HCT116 (cell line): ENCODE results near the gene SBF2. TPM values are rescaled to one million over a fixed set of nuclear protein-coding genes. Genes with fewer than 3 reads are reported as not detected.

Source experiments
- ATAC-seq: fragments of 200-7000 bp; cut with Tn5 transposase; 2 replicates; pipeline ENCODE4 v1.9.1; 2020; ENCODE audit warnings: mild to moderate bottlenecking, moderate library complexity
- BruUV-seq: library from RNA; stranded (reverse); fragments of 400-500 nt; replicated peaks from 2 replicates; lab custom pipeline; 2021; lab: Mats Ljungman, UMichigan
- CTCF ChIA-PET: fragments of 300-600 bp; sonication (Branson Sonifier 250); formaldehyde crosslinking; loops from one replicate; lab custom pipeline; 2021; ENCODE audit warnings: antibody characterized with exemption; lab: Charles Lee
- POLR2A ChIA-PET: fragments of 300-600, 350-600 bp; sonication (Branson Sonifier 250); formaldehyde crosslinking; loops from one replicate; lab custom pipeline; 2021; ENCODE audit warnings: antibody characterized with exemption; lab: Charles Lee
- RAD21 ChIA-PET, 2 experiments: fragments of 300-600 bp; sonication (Branson Sonifier 250); formaldehyde crosslinking; loops; one replicate each; lab custom pipeline; 2023; ENCODE audit warnings: low total read pairs in 2 of 2; ENCODE audit not compliant: uncharacterized antibody in 2 of 2, unreplicated experiment in 2 of 2, low non-redundant PET in 1 of 2; lab: Charles Lee
- DNase-seq: peaks from one replicate; pipeline ENCODE4 v3.0.0-alpha.2; 2010; ENCODE audit warnings: low read depth, low spot score
- H2AFZ ChIP-seq: fragments of 200-600 bp; shearing (Covaris generic), sonication (generic); 2 replicates; pipeline ENCODE4 v1.6.1; 2017; ENCODE audit warnings: low read depth, mixed run types, mixed read lengths, antibody characterized with exemption, low read length; ENCODE audit not compliant: poor library complexity, severe bottlenecking
- H3K27ac ChIP-seq: 2 replicates; pipeline ENCODE4 v1.5.1; 2012; ENCODE audit warnings: low read depth, low read length
- H3K27me3 ChIP-seq: fragments of 200-600 bp; sonication (generic); 2 replicates; pipeline ENCODE4 v1.6.1; 2016; ENCODE audit warnings: mixed run types, low read length, mixed read lengths; ENCODE audit not compliant: insufficient read depth
- H3K36me3 ChIP-seq, 2 experiments: fragments of 200-500 bp in 1 of 2; fragments of 200-600 bp in 1 of 2; sonication (Bioruptor generic) in 1 of 2; sonication (generic) in 1 of 2; 2 replicates each; pipeline versions ENCODE4 v1.5.1 to v1.6.1; 2014 to 2016; ENCODE audit warnings: low read length in 2 of 2, inconsistent platforms in 1 of 2, mixed read lengths in 1 of 2, mixed run types in 1 of 2; ENCODE audit not compliant: insufficient read depth in 2 of 2, control insufficient read depth in 1 of 2
- H3K4me1 ChIP-seq, 2 experiments: fragments of 200-600 bp in 1 of 2; sonication (generic) in 1 of 2; 2 replicates each; pipeline versions ENCODE4 v1.5.1 to v1.6.1; 2012 to 2017; ENCODE audit warnings: low read length in 2 of 2, inconsistent platforms in 1 of 2, mild to moderate bottlenecking in 1 of 2, mixed read lengths in 1 of 2, mixed run types in 1 of 2, moderate library complexity in 1 of 2; ENCODE audit not compliant: insufficient read depth in 2 of 2, control insufficient read depth in 1 of 2
- H3K4me2 ChIP-seq: fragments of 200-600 bp; sonication (generic); 2 replicates; pipeline ENCODE4 v1.6.1; 2017; ENCODE audit warnings: mixed run types, low read length, mixed read lengths
- H3K4me3 ChIP-seq, 2 experiments: fragments of 200-600 bp in 1 of 2; sonication (generic) in 1 of 2; replicated peaks in 1 of 2; 2 replicates each; pipeline ENCODE4 v1.5.1; 2011 to 2016; ENCODE audit warnings: low read length in 2 of 2, control low read depth in 1 of 2, low read depth in 1 of 2, mild to moderate bottlenecking in 1 of 2, mixed read lengths in 1 of 2, mixed run types in 1 of 2
- H3K79me2 ChIP-seq: fragments of 200-600 bp; sonication (generic); 2 replicates; pipeline ENCODE4 v1.6.1; 2017; ENCODE audit warnings: mild to moderate bottlenecking, mixed run types, low read length, moderate library complexity, mixed read lengths; ENCODE audit not compliant: insufficient read depth
- H3K9ac ChIP-seq: fragments of 200-600 bp; sonication (generic); 2 replicates; pipeline ENCODE4 v1.6.1; 2016; ENCODE audit warnings: low read length, mixed read lengths
- H3K9me2 ChIP-seq: fragments of 200-600 bp; sonication (generic), shearing (Covaris generic); 2 replicates; pipeline ENCODE4 v1.6.1; 2017; ENCODE audit warnings: mixed run types, mild to moderate bottlenecking, moderate library complexity; ENCODE audit not compliant: insufficient read depth
- H3K9me3 ChIP-seq, 2 experiments: fragments of 200-500 bp in 1 of 2; fragments of 200-600 bp in 1 of 2; sonication (Bioruptor generic) in 1 of 2; sonication (generic) in 1 of 2; 2 replicates each; pipeline ENCODE4 v1.6.1; 2014 to 2017; ENCODE audit warnings: low read length in 2 of 2, mixed read lengths in 2 of 2, inconsistent platforms in 1 of 2, low read depth in 1 of 2, mild to moderate bottlenecking in 1 of 2, mixed run types in 1 of 2, moderate library complexity in 1 of 2; ENCODE audit not compliant: control insufficient read depth in 1 of 2, insufficient read depth in 1 of 2
- H4K20me1 ChIP-seq: fragments of 200-600 bp; sonication (generic), shearing (Covaris generic); 2 replicates; pipeline ENCODE4 v1.6.1; 2017; ENCODE audit warnings: mixed run types, mild to moderate bottlenecking, moderate library complexity; ENCODE audit not compliant: insufficient read depth
- CBX3 ChIP-seq: IDR thresholded peaks from 2 replicates; pipeline ENCODE4 v1.6.1; 2012; ENCODE audit warnings: low read depth
- CTCF ChIP-seq, 3 experiments: fragments of 200-600 bp in 1 of 3; sonication (generic) in 1 of 3; IDR thresholded peaks in 2 of 3; conservative IDR thresholded peaks in 1 of 3; 2 replicates each; pipeline ENCODE4 v1.5.1; 2012 to 2017; ENCODE audit warnings: low read depth in 2 of 3, low read length in 2 of 3, antibody characterized with exemption in 1 of 3, borderline replicate concordance in 1 of 3, control low read depth in 1 of 3, mild to moderate bottlenecking in 1 of 3, mixed read lengths in 1 of 3, mixed run types in 1 of 3, moderate library complexity in 1 of 3; ENCODE audit not compliant: insufficient read depth in 1 of 3
- EGR1 ChIP-seq: IDR thresholded peaks from 2 replicates; pipeline ENCODE4 v1.6.1; 2012; ENCODE audit warnings: low read depth
- EZH2 ChIP-seq: fragments of 200-600 bp; sonication (generic); IDR thresholded peaks from 2 replicates; pipeline ENCODE4 v1.6.1; 2017; ENCODE audit warnings: antibody characterized with exemption, mixed run types
- EZH2phosphoT487 ChIP-seq: fragments of 200-600 bp; IDR thresholded peaks from 2 replicates; pipeline ENCODE4 v1.6.1; 2018; ENCODE audit warnings: antibody characterized with exemption, borderline replicate concordance
- FOSL1 ChIP-seq: IDR thresholded peaks from 2 replicates; pipeline ENCODE4 v1.6.1; 2012; ENCODE audit warnings: low read depth
- JUND ChIP-seq: IDR thresholded peaks from 2 replicates; pipeline ENCODE4 v1.6.1; 2012
- MAX ChIP-seq: IDR thresholded peaks from 2 replicates; pipeline ENCODE4 v1.6.1; 2012
- POLR2A ChIP-seq: IDR thresholded peaks from 2 replicates; pipeline ENCODE4 v1.7.0; 2011; ENCODE audit warnings: borderline replicate concordance; ENCODE audit not compliant: insufficient read depth, insufficient read length; ENCODE audit errors: extremely low read depth
- POLR2AphosphoS5 ChIP-seq: IDR thresholded peaks from 2 replicates; pipeline ENCODE4 v1.6.1; 2011; ENCODE audit warnings: mild to moderate bottlenecking, low read depth, low read length, moderate library complexity
- RAD21 ChIP-seq: IDR thresholded peaks from 2 replicates; pipeline ENCODE4 v1.6.1; 2012; ENCODE audit warnings: low read depth, mild to moderate bottlenecking
- SIN3A ChIP-seq: IDR thresholded peaks from 2 replicates; pipeline ENCODE4 v1.6.1; 2012; ENCODE audit warnings: low read depth
- SP1 ChIP-seq: IDR thresholded peaks from 2 replicates; pipeline ENCODE4 v1.6.1; 2012; ENCODE audit warnings: low read depth
- SRF ChIP-seq: IDR thresholded peaks from 2 replicates; pipeline ENCODE4 v1.6.1; 2012; ENCODE audit warnings: low read depth
- TCF7L2 ChIP-seq: IDR thresholded peaks from 2 replicates; pipeline ENCODE4 v1.7.0; 2011; ENCODE audit warnings: borderline replicate concordance, inconsistent platforms; ENCODE audit not compliant: insufficient read depth, insufficient read length; ENCODE audit errors: extremely low read depth
- YY1 ChIP-seq: IDR thresholded peaks from 2 replicates; pipeline ENCODE4 v1.6.1; 2011; ENCODE audit warnings: low read length, low read depth, moderate library complexity, mild to moderate bottlenecking; ENCODE audit not compliant: insufficient replicate concordance; ENCODE audit errors: extremely low read depth
- ZBTB33 ChIP-seq: IDR thresholded peaks from 2 replicates; pipeline ENCODE4 v1.6.1; 2011; ENCODE audit warnings: mild to moderate bottlenecking, low read length, moderate library complexity; ENCODE audit not compliant: insufficient replicate concordance; ENCODE audit errors: extremely low read depth
- ZFX ChIP-seq: fragments of 450-650 bp; IDR thresholded peaks from 2 replicates; pipeline ENCODE4 v1.6.1; 2017
- ZNF274 ChIP-seq: fragments of 200-500 bp; sonication (Bioruptor generic); IDR thresholded peaks from 2 replicates; pipeline ENCODE4 v1.6.1; 2014; ENCODE audit warnings: mild to moderate bottlenecking, low read depth, low read length, inconsistent platforms
- intact Hi-C: fragments of 100-400 bp; cut with micrococcal nuclease; formaldehyde crosslinking; loops from 2 replicates; pipeline ENCODE4 v1.10.0; 2022
- total RNA-seq: library from RNA; stranded (reverse); gene quantifications from one replicate; pipeline ENCODE4 v1.2.1, GENCODE V29; 2021; ENCODE audit not compliant: unreplicated experiment

SBF2 gene
- total RNA-seq, 1 experiment from 2014 or later = 35.0 TPM

- H3K9ac ChIP-seq = no peak overlapping the region
- ChIA-PET POLR2A (no interaction called here), RAD21 (no interaction called here), CTCF (no interaction called here)
- H3K9me2 ChIP-seq = no peaks in the 10 kb centered on the region
- ATAC-seq (no peak), DNase-seq (no peak)
- no TSS peak for BruUV-seq
- no peaks in the 10 kb centered on the region for H3K36me3 ChIP-seq
- no peaks in the 10 kb centered on the region for H3K27me3 ChIP-seq
- H3K27ac ChIP-seq = no peak overlapping the region
- H2AFZ ChIP-seq = no peak overlapping the region
- intact Hi-C loops = no loop called here
- no peaks in the 10 kb centered on the region for H4K20me1 ChIP-seq
- TF ChIP-seq EZH2 (no peak), ZBTB33 (no peak), SIN3A (no peak), MAX (no peak), EGR1 (no peak), TCF7L2 (no peak), SRF (no peak), ZFX (no peak), EZH2phosphoT487 (no peak), ZNF274 (no peak), RAD21 (no peak), YY1 (no peak), POLR2A (no peak), CTCF (IDR thresholded peaks at IDR 0.05 in 2 of 3, conservative IDR thresholded peaks at IDR 0.05 in 1 of 3; ENCODE audit: borderline replicate concordance in 1 of 3, insufficient read depth in 1 of 3, low read depth in 2 of 3, low read length in 2 of 3) (no peak), FOSL1 (no peak), SP1 (no peak), JUND (no peak), CBX3 (no peak), POLR2AphosphoS5 (no peak)
- no peak overlapping the region for H3K4me2 ChIP-seq
- no peak overlapping the region for H3K4me3 ChIP-seq
- H3K9me3 ChIP-seq = no peaks in the 10 kb centered on the region
- H3K4me1 ChIP-seq = no peaks in the 10 kb centered on the region
- H3K79me2 ChIP-seq = no peaks in the 10 kb centered on the region
Measured at GRCh38 chr11:9943386-9944110, 350.5 kb downstream of the SBF2 start.
